GM19239 (cell line): ENCODE measurements around the gene IFT27.
A peak's percentile ranks its signal among the peaks of the same experiment; 100 is the strongest.

ENCODE experiments used
- DNase-seq: peaks from one replicate; pipeline ENCODE4 v3.0.0; 2011; ENCODE audit warnings: low spot score; ENCODE audit not compliant: insufficient read length
- FAIRE-seq: peaks from 2 replicates; lab custom pipeline; 2011; peaks lifted over from hg19 to GRCh38; lab: Jason Lieb, UNC

Gene IFT27, protein sequence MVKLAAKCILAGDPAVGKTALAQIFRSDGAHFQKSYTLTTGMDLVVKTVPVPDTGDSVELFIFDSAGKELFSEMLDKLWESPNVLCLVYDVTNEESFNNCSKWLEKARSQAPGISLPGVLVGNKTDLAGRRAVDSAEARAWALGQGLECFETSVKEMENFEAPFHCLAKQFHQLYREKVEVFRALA

GRCh38 chr22:36775964-36776669 is at the start of gene IFT27:
Gene IFT27, minus strand, starts transcription at chr22:36776119. Its CDS starts 412 bp downstream, at chr22:36775707.
- DNase-seq (peak; percentile 93), FAIRE-seq (peak; percentile 100)

GRCh38 chr22:36824655-36825054 is 48.7 kb upstream of the IFT27 start:
- FAIRE-seq (no peak), DNase-seq (no peak)

DNA sequence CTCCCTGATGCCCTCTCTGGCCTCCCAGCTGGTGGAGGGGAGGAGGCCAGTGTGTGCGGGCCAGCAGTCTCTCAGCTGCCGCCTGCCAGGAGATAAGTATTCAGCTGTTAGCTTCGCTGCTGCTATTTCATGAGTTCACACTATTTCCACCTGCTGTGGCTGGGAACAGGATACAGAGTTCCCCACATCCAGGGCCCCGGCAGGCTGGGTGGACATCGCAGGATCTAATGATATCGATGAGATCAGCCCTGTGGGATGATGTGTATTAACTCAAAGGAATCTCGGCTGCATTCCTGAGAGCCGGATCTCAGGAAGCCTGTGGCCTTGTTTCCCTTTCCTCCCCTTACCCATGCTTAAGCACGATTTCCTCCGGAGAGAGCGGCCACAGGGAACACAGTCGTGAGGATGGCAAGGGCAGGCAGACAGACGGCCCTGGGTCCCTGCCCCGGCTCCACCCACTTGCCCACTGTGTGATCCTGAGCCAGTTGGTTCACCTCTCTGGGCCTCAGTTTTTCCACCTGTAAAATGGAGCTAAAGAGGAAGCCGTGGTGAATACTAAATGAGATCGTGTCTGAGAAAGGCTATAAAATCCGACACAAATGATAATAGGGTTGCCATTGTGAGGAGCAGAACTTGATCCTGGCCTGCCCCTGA is 47.4 kb upstream of the IFT27 start:
- FAIRE-seq (no peak), DNase-seq (no peak)

DNA sequence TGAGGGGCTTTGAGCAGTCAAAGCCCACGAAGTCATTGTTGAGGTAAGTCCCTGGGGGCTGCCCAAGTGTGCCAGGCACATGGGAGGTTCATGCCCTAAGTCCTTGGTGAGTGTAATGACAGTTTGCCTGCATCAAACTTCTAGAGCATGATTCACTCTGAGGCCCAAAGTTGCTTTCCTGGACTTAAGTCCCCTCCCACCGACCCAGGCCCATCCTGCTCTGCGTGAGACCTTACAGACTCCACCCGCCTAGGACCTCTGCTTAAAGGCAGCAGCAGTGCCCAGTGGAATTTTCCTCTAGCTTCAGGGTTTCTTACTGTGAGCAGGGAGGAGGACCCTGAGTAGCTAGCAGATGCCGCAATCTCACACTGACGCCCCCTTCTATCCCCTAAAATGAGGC is 46.7 kb upstream of the IFT27 start:
- no peak for FAIRE-seq
- no peak for DNase-seq

GRCh38 chr22:36819112-36819511 is 43.2 kb upstream of the IFT27 start:
- FAIRE-seq (no peak), DNase-seq (no peak)

- DNase-seq: no peak
- FAIRE-seq: no peak
These were observed 42.2 kb upstream of the IFT27 start for GRCh38 chr22:36818010-36818642.

DNA sequence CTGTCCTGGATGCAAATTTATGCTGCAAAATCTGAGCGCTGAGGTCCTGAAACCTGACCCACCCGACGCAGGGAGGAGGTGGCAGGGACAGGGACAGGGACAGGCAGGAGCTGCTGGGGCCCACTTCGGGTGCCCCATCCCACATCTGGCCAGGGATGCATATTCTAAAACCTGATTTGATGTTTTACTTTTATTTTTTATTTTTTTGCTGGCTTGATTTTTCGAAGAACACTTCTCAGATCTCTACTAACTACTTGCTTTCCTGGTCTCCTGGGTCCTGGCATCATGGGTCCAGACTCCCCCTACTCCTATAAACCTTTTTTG is 41.6 kb upstream of the IFT27 start:
- FAIRE-seq: no peak
- no peak for DNase-seq

DNA sequence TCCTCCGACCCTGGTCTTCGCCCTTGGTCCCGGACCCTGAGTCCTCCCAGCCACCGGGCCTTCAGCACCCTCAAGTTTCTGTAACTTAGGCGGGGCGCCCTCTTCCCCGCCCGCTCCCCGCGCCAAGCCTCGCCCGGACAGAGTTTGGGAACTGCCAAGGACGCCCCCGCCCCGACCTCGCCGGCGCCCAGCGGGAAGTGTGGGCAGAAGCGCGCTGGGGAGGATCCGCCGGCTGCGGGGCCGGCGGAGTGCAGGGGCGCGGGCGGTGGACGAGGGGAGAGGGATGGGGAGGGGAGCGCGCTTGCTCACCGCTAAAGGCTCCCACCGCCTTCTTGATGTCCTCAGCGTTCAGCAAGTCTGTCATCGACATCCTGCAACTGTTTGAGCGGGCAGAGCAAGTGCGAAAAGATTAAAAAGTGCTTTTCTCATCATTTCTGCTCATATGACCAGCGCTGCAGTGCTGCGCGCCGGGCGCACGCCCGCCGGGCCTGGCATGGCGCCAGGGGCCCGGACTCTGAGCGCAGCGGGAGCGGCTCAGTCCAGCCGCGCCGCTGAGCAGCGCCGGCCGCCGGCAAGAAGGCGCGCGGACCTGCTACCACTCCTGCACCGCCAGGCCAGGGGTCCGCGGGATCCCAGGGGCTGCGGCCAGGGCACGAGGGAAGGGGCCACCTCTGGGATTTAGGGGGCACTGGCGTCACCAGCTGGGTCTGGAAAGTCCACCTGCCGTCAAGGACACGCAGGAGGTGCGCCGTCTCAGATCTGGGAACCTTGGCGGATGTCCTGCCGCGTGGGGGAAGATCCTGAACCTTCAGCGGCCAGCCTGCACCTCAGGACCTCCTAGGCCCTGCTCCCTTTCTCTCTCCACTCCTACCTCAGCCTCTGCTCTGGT is 41.0 kb upstream of the IFT27 start, which contains the start of gene PVALB:
Gene PVALB (minus strand): TSS at position 400 of the 889 bp plus-strand sequence. CDS start 30 bp downstream, at position 370.
- DNase-seq (no peak), FAIRE-seq (no peak)

DNA sequence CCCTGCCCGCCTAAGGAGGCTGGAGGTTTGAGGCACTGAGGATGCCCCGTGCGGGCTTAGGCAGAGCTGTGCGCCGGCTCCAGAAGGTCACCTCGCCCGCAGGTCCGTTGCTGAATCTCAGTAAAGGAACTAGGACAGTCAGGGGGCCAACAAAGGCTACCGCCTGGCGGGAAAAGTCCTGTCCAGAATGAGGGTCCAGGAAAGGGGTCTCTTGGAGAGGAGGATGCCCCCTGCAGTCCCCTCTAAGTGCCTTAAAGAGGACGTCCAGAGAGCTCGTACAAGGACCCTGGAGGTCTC is 40.4 kb upstream of the IFT27 start:
- FAIRE-seq: no peak
- no peak for DNase-seq

GRCh38 chr22:36815558-36816338 is 39.8 kb upstream of the IFT27 start:
- no peak for DNase-seq
- no peak for FAIRE-seq

- no peak for FAIRE-seq
- no peak for DNase-seq
These were observed 38.9 kb upstream of the IFT27 start for GRCh38 chr22:36814801-36815200.

GRCh38 chr22:36811094-36811800 is 35.3 kb upstream of the IFT27 start:
- DNase-seq: no peak
- FAIRE-seq: no peak

DNA sequence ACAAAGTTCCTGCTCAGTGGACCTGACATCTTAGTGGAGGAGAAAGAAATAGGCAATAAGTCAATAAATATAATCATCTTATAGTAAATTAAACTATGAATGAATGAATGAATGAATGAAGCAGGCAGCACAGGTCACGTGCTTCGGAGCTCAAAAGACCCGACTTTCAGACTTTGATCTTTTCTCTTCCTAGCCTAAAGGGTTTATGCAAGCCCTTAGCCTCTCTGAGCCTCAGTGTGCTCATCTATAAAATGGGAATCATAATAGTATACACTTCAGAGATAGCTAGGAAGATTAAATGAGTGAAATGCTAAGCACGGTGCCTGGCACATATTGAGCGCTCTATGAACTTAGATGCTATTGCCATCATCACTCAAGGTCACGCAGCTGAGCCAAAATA is 33.4 kb upstream of the IFT27 start:
- FAIRE-seq (no peak), DNase-seq (no peak)

DNA sequence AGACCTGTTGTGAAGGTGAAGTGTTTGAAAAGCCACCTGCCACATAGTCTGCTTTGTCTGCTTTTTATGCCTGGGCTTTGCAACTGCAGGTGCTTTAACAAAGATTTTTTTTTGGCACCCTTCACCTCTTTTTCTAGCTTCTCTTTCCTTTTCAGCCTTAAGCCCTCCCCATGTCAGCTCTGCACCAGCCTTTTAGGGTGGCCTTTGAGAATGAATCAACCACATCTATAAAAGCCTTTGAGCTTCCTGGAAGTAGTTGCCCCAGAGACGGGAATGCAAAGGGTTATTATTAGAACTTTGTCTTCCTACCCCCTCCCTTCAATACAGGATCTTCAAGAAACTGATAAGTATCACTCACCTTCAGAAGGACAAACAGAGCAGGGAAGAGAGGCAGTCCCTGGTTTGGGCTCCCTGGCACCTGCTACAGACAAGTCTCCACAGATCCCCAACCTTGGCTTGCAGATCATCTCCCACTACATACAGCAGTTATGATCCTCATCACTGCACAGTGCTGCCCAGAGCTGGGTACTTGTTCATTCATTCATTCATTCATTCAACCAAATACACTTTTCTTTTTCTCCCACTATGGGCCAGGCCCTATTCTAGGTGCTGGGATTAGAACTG is 32.9 kb upstream of the IFT27 start:
- FAIRE-seq (no peak), DNase-seq (no peak)

DNA sequence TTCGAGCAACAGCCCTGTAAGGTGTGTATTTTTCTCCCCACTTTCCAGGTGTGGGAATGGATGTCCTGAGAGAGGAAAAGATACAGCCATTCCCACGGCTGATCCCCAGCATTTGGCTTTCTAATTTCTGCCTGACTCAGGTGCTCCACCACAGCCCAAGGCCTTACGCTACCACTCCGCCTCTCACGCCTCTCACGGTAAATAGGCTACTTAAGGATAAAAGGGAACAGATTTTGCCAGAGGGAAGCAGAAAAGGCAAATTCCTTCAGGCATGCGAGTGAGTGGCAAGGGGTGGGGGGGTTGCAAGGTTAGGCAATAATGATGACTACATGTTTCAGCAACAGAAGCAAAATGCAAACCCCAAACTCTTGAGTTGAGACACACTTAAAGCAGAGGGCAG is 31.7 kb upstream of the IFT27 start:
- DNase-seq (no peak), FAIRE-seq (no peak)

- DNase-seq: no peak
- FAIRE-seq: no peak
These were observed 30.9 kb upstream of the IFT27 start for GRCh38 chr22:36806835-36807234.

DNA sequence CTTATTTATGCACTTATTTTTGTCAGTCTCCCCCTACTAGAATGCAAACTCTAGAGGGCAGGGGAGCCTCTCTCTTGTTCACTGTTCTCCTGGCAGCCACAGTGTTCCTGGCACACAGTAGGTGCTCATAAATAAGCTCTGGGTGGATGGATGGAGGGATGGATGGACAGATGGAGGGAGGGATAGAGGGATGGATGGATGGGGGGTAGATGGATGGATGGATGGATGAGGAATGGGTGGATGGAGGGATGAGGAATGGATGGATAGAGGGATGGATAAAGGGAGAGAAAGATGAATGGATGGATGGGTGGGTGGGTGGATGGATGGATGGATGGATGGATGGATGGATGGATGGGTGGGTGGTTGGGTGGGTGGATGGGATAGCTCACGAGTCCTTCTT is 27.4 kb upstream of the IFT27 start:
- FAIRE-seq (no peak), DNase-seq (no peak)

GRCh38 chr22:36798674-36799066 is 22.8 kb upstream of the IFT27 start:
- DNase-seq (no peak), FAIRE-seq (no peak)
